HFF-Myc (cell line): ENCODE data around the gene CDH12.

Experiments
- DNase-seq: peaks from one replicate; pipeline ENCODE4 v3.0.0-alpha.2; 2011; ENCODE audit warnings: low read depth; ENCODE audit errors: extremely low read depth
- H3K4me3 ChIP-seq: replicated peaks from 2 replicates; pipeline ENCODE4 v1.5.1; 2011; ENCODE audit warnings: low read depth, mild to moderate bottlenecking, control low read depth, low read length
- CTCF ChIP-seq: IDR thresholded peaks from 2 replicates; pipeline ENCODE4 v1.5.1; 2012; ENCODE audit warnings: mild to moderate bottlenecking, low read depth, low read length, control low read depth; ENCODE audit errors: missing control alignments

The CDH12 gene

GRCh38 chr5:22505891-22506290, 347.3 kb downstream of the CDH12 start:
- no peak for TF ChIP-seq CTCF

GRCh38 chr5:22504411-22504810, 348.7 kb downstream of the CDH12 start:
- DNase-seq: no peak
- H3K4me3 ChIP-seq: no peak overlapping the region
- no peak for TF ChIP-seq CTCF

More at GRCh38 chr5:22505891-22506290, 347.3 kb downstream of the CDH12 start:
- H3K4me3 ChIP-seq: no peak overlapping the region
- DNase-seq: no peak

- TF ChIP-seq CTCF: no peak
- no peak for DNase-seq
- H3K4me3 ChIP-seq: no peak overlapping the region
Measured at GRCh38 chr5:22500556-22500955, 352.6 kb downstream of the CDH12 start.

- TF ChIP-seq CTCF: no peak
- no peak overlapping the region for H3K4me3 ChIP-seq
- no peak for DNase-seq
Measured at GRCh38 chr5:22496666-22497065, 356.5 kb downstream of the CDH12 start.

- no peak for DNase-seq
- TF ChIP-seq CTCF: no peak
- H3K4me3 ChIP-seq: no peak overlapping the region
Measured at GRCh38 chr5:22495016-22495720, 358.0 kb downstream of the CDH12 start.

GRCh38 chr5:22488427-22488826, 364.7 kb downstream of the CDH12 start:
- TF ChIP-seq CTCF: no peak
- no peak overlapping the region for H3K4me3 ChIP-seq
- no peak for DNase-seq

- DNase-seq: no peak
- no peak overlapping the region for H3K4me3 ChIP-seq
- TF ChIP-seq CTCF: no peak
Measured at GRCh38 chr5:22480305-22480704, 372.8 kb downstream of the CDH12 start.
